Hepatocyte (in vitro differentiated cells): Measurements from ENCODE around the gene CCDC74A. TPM values are rescaled to one million over a fixed set of nuclear protein-coding genes. Genes with fewer than 3 reads are reported as not detected.
"Not testable (repeated sequence)": the region's sequence is repeated elsewhere in the genome, so short reads cannot be mapped to it uniquely, and the experiment has no call there.

Experiments
- DNase-seq: peaks from one replicate; pipeline ENCODE4 v3.0.0-alpha.2; 2016; ENCODE audit warnings: low spot score
- H2AFZ ChIP-seq: fragments of 200-600 bp; sonication (generic); 2 replicates; pipeline ENCODE4 v1.6.0; 2016; ENCODE audit warnings: antibody characterized with exemption, mild to moderate bottlenecking
- H3K27ac ChIP-seq: fragments of 200-600 bp; sonication (generic); 2 replicates; pipeline ENCODE4 v1.5.1; 2016; ENCODE audit warnings: mild to moderate bottlenecking
- H3K27me3 ChIP-seq: fragments of 200-600 bp; sonication (generic); 2 replicates; pipeline ENCODE4 v1.6.1; 2016
- H3K36me3 ChIP-seq: fragments of 200-600 bp; sonication (generic); replicated peaks from 2 replicates; pipeline ENCODE4 v1.5.1; 2016; ENCODE audit warnings: low read depth; ENCODE audit not compliant: insufficient read depth
- H3K4me1 ChIP-seq: fragments of 200-600 bp; sonication (generic); 2 replicates; pipeline ENCODE4 v1.5.1; 2016; ENCODE audit warnings: mild to moderate bottlenecking, moderate library complexity; ENCODE audit not compliant: insufficient read depth
- H3K4me2 ChIP-seq: fragments of 200-600 bp; sonication (generic); 2 replicates; pipeline ENCODE4 v1.6.0; 2016
- H3K4me3 ChIP-seq: fragments of 200-600 bp; sonication (generic); 2 replicates; pipeline ENCODE4 v1.5.1; 2016; ENCODE audit warnings: mild to moderate bottlenecking
- H3K79me2 ChIP-seq: fragments of 200-600 bp; sonication (generic); 2 replicates; pipeline ENCODE4 v1.6.0; 2017; ENCODE audit warnings: mild to moderate bottlenecking
- H3K9me2 ChIP-seq: fragments of 200-600 bp; sonication (generic); replicated peaks from 2 replicates; pipeline ENCODE4 v1.6.0; 2017; ENCODE audit warnings: mild to moderate bottlenecking; ENCODE audit not compliant: insufficient read depth
- H3K9me3 ChIP-seq: fragments of 200-600 bp; sonication (generic); 2 replicates; pipeline ENCODE4 v1.5.1; 2016; ENCODE audit warnings: low read depth, mild to moderate bottlenecking
- H4K20me1 ChIP-seq: fragments of 200-600 bp; sonication (generic); 2 replicates; pipeline ENCODE4 v1.6.0; 2016; ENCODE audit warnings: mild to moderate bottlenecking; ENCODE audit not compliant: insufficient read depth, poor library complexity, severe bottlenecking
- CTCF ChIP-seq: fragments of 200-600 bp; sonication (generic); IDR thresholded peaks from 2 replicates; pipeline ENCODE4 v1.5.1; 2016; ENCODE audit warnings: antibody characterized with exemption, mild to moderate bottlenecking; ENCODE audit not compliant: poor library complexity
- EZH2 ChIP-seq: fragments of 200-600 bp; sonication (generic); IDR thresholded peaks from 2 replicates; pipeline ENCODE4 v1.6.1; 2016; ENCODE audit warnings: antibody characterized with exemption, mild to moderate bottlenecking, borderline replicate concordance
- EZH2phosphoT487 ChIP-seq: fragments of 200-600 bp; sonication (generic); IDR thresholded peaks from one replicate; pipeline ENCODE4 v1.6.1; 2018; ENCODE audit warnings: antibody characterized with exemption, mild to moderate bottlenecking, low read depth, moderate library complexity; ENCODE audit not compliant: unreplicated experiment, severe bottlenecking
- WGBS: methylation state at CpG from one replicate; pipeline ENCODE4 v1.1.6; 2016; ENCODE audit warnings: low lambda C conversion rate; ENCODE audit errors: missing lambda C conversion rate; 5-methylcytosine and 5-hydroxymethylcytosine counted together
- polyA plus RNA-seq: library from polyadenylated mRNA; unstranded; fragments of >200 nt; fragmentation: Nextera tagmentation; extraction: Ambion mirVana; gene quantifications from 2 replicates; pipeline ENCODE4 v1.2.1, GENCODE V29; 2016
- total RNA-seq: library from RNA; depleted of rRNA; stranded (reverse); fragments of >200 nt; gene quantifications from 2 replicates; pipeline ENCODE4 v1.2.3, GENCODE V29; 2014

CCDC74A gene
- total and polyA plus RNA-seq, 2 experiments from 2014 or later = 8.0 to 9.4 TPM

DNA sequence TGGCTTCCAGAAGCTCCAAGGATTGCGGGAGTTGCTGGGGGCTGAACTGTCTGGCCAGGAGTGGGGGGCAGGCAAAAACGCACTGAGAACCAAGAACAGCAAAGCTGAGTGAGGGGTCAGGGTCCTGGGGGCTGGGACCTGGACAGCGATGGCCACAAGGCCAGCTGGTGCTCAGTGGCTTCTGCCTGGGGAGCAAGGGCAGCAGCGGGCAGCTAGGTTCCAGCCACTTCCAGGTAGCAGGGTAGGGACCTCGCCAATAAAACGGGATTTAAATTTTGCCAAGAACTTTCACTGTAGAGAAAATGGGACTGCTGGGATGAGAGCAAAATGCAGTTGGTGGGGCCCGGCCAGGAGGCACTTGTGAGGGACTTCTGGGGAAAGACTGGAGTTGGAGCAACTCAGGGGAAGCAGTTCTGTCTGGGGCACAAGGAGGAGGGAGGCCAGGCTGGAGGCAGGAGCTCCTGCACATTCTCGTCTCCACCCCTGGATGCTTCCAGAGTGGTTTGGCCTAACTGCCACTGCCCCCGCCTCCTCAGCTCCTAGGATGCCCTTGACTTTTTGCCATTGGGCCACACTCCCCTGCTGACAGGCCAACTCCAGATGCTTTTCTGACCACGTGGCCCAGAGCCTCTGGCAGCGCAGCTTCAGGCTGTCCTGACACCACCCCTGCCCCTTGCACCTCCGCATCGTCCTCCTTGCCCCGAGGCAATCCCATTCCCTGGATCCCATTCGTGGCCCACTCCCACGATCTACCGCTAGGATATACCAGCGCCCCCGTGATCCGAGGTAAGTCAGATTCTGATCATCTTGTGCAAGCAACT lies 5.5 kb upstream of the CCDC74A start:
- WGBS = 91% methylated on average over 20 of the region's 20 CpGs
- TF ChIP-seq CTCF (no peak), EZH2phosphoT487 (no peak), EZH2 (no peak)
- DNase-seq = no peak
- H3K27me3 ChIP-seq = no peaks in the 10 kb centered on the region
- no peaks in the 10 kb centered on the region for H3K9me3 ChIP-seq
- no peaks in the 10 kb centered on the region for H3K4me1 ChIP-seq
- no peak overlapping the region for H3K4me2 ChIP-seq
- H3K36me3 ChIP-seq = no peaks in the 10 kb centered on the region
- H3K4me3 ChIP-seq = no peak overlapping the region
- H4K20me1 ChIP-seq = no peaks in the 10 kb centered on the region
- no peaks in the 10 kb centered on the region for H3K79me2 ChIP-seq
- no peaks in the 10 kb centered on the region for H3K9me2 ChIP-seq
- H2AFZ ChIP-seq = no peak overlapping the region
- H3K27ac ChIP-seq = no peak overlapping the region

- WGBS = 85% methylated on average over 2 of the region's 2 CpGs
- H2AFZ ChIP-seq, H4K20me1 ChIP-seq, H3K4me1 ChIP-seq, H3K79me2 ChIP-seq, H3K36me3 ChIP-seq, DNase-seq, H3K27ac ChIP-seq, H3K9me3 ChIP-seq, H3K9me2 ChIP-seq, H3K4me2 ChIP-seq, H3K27me3 ChIP-seq, H3K4me3 ChIP-seq: not testable (repeated sequence)
Observed at GRCh38 chr2:131525256-131525655, 2.4 kb upstream of the CCDC74A start.

DNA sequence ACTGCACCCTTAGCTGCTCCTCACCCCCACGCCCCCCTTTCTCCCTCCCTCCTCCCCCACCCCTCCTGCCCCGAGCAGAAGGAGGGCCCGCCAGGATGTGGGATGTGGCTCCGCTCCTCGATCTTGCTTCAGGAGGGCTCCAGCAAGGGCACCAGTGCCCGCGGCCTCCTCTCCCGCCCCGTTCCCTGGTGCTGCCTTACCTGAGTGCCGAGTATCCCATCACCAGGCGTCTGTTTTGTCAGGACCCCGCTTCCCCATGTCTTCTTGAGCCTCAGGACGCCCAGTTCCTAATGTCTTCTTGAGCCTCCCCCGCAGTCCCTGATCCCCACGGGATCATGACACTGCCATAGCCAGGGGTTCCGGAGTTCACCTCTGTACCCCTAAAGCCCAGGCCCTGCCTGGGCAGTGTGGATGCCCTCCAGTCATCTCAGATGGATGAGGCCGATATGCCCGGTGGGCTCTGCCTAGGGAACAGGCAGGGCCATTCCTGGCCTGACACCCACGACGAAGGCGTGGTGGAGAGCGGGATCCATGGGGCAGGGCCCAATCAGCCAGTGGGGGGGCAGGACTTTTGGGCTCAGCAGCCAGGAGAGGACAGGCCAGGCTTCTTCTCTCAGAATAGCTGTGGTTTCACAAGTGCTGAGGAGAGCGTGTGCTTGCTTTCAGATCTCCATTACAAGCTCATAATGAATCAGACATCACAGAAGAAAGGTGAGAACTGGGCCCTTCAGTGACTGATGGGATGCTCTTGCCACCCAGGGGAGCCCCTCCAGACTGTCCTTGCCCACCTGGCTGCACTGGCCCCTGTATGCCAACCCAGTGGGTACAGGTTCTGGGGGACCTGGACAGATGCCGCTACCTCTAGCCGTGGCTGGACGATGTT lies 1.5 kb downstream of the CCDC74A start:
- not testable (repeated sequence) for H3K9me3 ChIP-seq, H4K20me1 ChIP-seq, H3K27ac ChIP-seq, H3K27me3 ChIP-seq, H3K4me1 ChIP-seq, H2AFZ ChIP-seq, DNase-seq, H3K4me3 ChIP-seq, H3K79me2 ChIP-seq, H3K9me2 ChIP-seq, H3K36me3 ChIP-seq
- peak overlapping the region; percentile 72 for H3K4me2 ChIP-seq
- 83% methylated on average over 21 of the region's 26 CpGs for WGBS

DNA sequence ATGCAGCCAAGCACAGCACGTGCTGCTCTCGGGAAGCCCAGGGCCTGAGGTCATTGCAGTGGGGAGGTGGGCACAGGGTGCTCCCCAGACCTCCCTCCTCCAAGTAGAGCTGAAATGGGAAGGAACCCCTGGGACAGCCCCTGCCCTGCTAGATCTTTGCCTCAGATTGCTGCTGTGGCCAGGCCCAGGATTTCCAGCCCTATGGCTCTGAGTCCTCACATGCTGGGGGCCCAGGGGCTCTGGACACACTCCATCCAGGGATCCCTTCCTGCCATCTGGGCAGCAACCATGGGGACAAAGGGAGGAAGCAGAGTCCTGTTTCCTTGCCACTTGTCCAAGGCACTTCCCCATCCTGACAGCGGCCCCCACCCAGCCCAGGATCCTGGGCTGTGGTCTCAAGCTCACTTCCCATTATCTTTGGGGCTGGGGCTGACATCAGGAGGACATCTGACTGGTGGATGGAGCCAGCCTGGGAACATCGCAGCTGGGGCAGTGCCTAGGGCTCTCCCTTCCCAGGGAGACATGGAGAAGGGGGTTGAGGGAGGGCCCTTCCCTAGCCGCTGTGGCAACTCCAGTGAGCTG lies 2.3 kb downstream of the CCDC74A start:
- not testable (repeated sequence) for H3K4me2 ChIP-seq, H3K9me2 ChIP-seq, H3K9me3 ChIP-seq, H3K4me3 ChIP-seq, H2AFZ ChIP-seq, H3K27me3 ChIP-seq, H3K27ac ChIP-seq, H3K4me1 ChIP-seq, H3K79me2 ChIP-seq, DNase-seq, H4K20me1 ChIP-seq, H3K36me3 ChIP-seq
- WGBS = 95% methylated on average over 5 of the region's 5 CpGs

DNA sequence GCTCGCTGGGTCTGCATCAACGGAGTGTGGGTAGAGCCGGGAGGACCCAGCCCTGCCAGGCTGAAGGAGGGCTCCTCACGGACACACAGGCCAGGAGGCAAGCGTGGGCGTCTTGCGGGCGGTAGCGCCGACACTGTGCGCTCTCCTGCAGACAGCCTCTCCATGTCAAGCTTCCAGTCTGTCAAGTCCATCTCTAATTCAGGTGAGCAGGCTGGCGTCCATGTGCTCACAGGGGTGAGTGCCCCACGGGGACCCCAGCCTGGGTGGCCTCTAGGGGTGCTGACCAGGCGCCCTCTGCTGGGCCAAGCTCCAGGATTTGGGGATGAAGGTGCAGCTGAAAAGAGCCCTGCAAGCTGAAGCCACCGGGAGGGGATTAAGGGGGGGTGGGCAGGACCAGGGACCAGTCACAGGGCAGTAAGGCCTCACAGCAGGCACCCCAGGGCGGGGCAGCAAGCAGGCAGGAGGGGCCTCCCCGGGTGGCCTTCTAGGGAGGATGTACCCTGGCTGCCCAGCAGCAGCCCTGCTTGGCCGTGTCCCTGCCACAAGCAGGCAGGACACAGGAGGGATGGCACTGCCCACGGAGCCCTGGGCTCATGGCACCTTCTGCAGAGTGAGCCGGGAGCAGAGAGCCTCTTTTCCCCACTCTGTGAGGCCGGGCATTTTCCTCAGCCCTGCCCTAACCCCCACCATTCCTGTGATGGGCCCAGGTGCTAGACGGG lies 3.1 kb downstream of the CCDC74A start:
- not testable (repeated sequence) for DNase-seq, H3K4me1 ChIP-seq, H3K27me3 ChIP-seq, H4K20me1 ChIP-seq, H3K9me2 ChIP-seq, H3K4me3 ChIP-seq, H3K36me3 ChIP-seq, H2AFZ ChIP-seq, H3K4me2 ChIP-seq, H3K79me2 ChIP-seq, H3K27ac ChIP-seq, H3K9me3 ChIP-seq
- 80% methylated on average over 15 of the region's 22 CpGs for WGBS

GRCh38 chr2:131531547-131532185 lies 4.0 kb downstream of the CCDC74A start:
- H4K20me1 ChIP-seq, H3K36me3 ChIP-seq, DNase-seq, H3K79me2 ChIP-seq, H3K9me2 ChIP-seq, H3K9me3 ChIP-seq, H3K4me1 ChIP-seq, H3K4me3 ChIP-seq, H3K27ac ChIP-seq, H3K4me2 ChIP-seq, H3K27me3 ChIP-seq, H2AFZ ChIP-seq: not testable (repeated sequence)
- WGBS = 95% methylated on average over 8 of the region's 11 CpGs
